IPS-20b (cell line): Measurements from ENCODE around the gene DAAM1.

ENCODE experiments used
- H3K27ac ChIP-seq: one replicate; pipeline ENCODE4 v1.5.1; 2013; ENCODE audit warnings: low read length
- H3K27me3 ChIP-seq: 2 replicates; pipeline ENCODE4 v1.6.1; 2013; ENCODE audit warnings: mild to moderate bottlenecking, low read length, inconsistent platforms; ENCODE audit not compliant: insufficient read depth
- H3K36me3 ChIP-seq: 2 replicates; pipeline ENCODE4 v1.6.1; 2013; ENCODE audit warnings: low read depth, mild to moderate bottlenecking, inconsistent platforms, low read length, moderate library complexity; ENCODE audit not compliant: insufficient read depth
- H3K4me1 ChIP-seq: 2 replicates; pipeline ENCODE4 v1.6.1; 2013; ENCODE audit warnings: mild to moderate bottlenecking, control low read depth, inconsistent platforms, low read length, moderate library complexity; ENCODE audit not compliant: insufficient read depth
- H3K4me3 ChIP-seq: 2 replicates; pipeline ENCODE4 v1.5.1; 2013; ENCODE audit warnings: mild to moderate bottlenecking, low read length, inconsistent platforms
- H3K9ac ChIP-seq: 2 replicates; pipeline ENCODE4 v1.6.1; 2013; ENCODE audit warnings: low read depth, mild to moderate bottlenecking, inconsistent platforms, low read length, moderate library complexity
- H3K9me3 ChIP-seq: 2 replicates; pipeline ENCODE4 v1.6.1; 2013; ENCODE audit warnings: mild to moderate bottlenecking, low read depth, low read length, inconsistent platforms; ENCODE audit not compliant: insufficient read depth

Gene DAAM1

GRCh38 chr14:59337141-59337611 is 148.7 kb downstream of the DAAM1 start:
- H3K4me1 ChIP-seq = peaks cover 27% of the 10 kb centered on the region
- H3K27me3 ChIP-seq = no peaks in the 10 kb centered on the region
- H3K27ac ChIP-seq = no peak overlapping the region
- no peak overlapping the region for H3K4me3 ChIP-seq
- no peaks in the 10 kb centered on the region for H3K9me3 ChIP-seq
- H3K9ac ChIP-seq = no peak overlapping the region
- peaks cover 6% of the 10 kb centered on the region for H3K36me3 ChIP-seq

GRCh38 chr14:59338761-59339160 is 150.3 kb downstream of the DAAM1 start:
- no peaks in the 10 kb centered on the region for H3K9me3 ChIP-seq
- no peak overlapping the region for H3K4me3 ChIP-seq
- no peak overlapping the region for H3K27ac ChIP-seq
- H3K4me1 ChIP-seq = peaks cover 40% of the 10 kb centered on the region
- no peak overlapping the region for H3K9ac ChIP-seq
- H3K36me3 ChIP-seq = peaks cover 1% of the 10 kb centered on the region; the same call in 1 of the 2 replicates
- H3K27me3 ChIP-seq = no peaks in the 10 kb centered on the region

- H3K27me3 ChIP-seq = no peaks in the 10 kb centered on the region
- H3K27ac ChIP-seq = no peak overlapping the region
- peaks cover 49% of the 10 kb centered on the region for H3K4me1 ChIP-seq
- no peaks in the 10 kb centered on the region for H3K36me3 ChIP-seq
- H3K4me3 ChIP-seq = no peak overlapping the region
- no peak overlapping the region for H3K9ac ChIP-seq
- H3K9me3 ChIP-seq = no peaks in the 10 kb centered on the region
Measured at GRCh38 chr14:59339524-59340330, 151.3 kb downstream of the DAAM1 start.

- no peak overlapping the region for H3K27ac ChIP-seq
- no peaks in the 10 kb centered on the region for H3K27me3 ChIP-seq
- H3K4me3 ChIP-seq = no peak overlapping the region
- H3K9ac ChIP-seq = no peak overlapping the region
- no peaks in the 10 kb centered on the region for H3K9me3 ChIP-seq
- H3K4me1 ChIP-seq = peaks cover 41% of the 10 kb centered on the region
- no peaks in the 10 kb centered on the region for H3K36me3 ChIP-seq
Measured at GRCh38 chr14:59341858-59342477, 153.5 kb downstream of the DAAM1 start.

- H3K4me1 ChIP-seq = peaks cover 41% of the 10 kb centered on the region
- H3K9me3 ChIP-seq = no peaks in the 10 kb centered on the region
- no peak overlapping the region for H3K4me3 ChIP-seq
- H3K36me3 ChIP-seq = peaks cover 4% of the 10 kb centered on the region; the same call in 1 of the 2 replicates
- H3K27ac ChIP-seq = no peak overlapping the region
- H3K27me3 ChIP-seq = no peaks in the 10 kb centered on the region
- H3K9ac ChIP-seq = no peak overlapping the region
Measured at GRCh38 chr14:59342516-59343484, 154.3 kb downstream of the DAAM1 start.

- peaks cover 34% of the 10 kb centered on the region for H3K4me1 ChIP-seq
- no peak overlapping the region for H3K4me3 ChIP-seq
- H3K36me3 ChIP-seq = peaks cover 12% of the 10 kb centered on the region; the same call in 1 of the 2 replicates
- no peak overlapping the region for H3K27ac ChIP-seq
- no peaks in the 10 kb centered on the region for H3K27me3 ChIP-seq
- no peaks in the 10 kb centered on the region for H3K9me3 ChIP-seq
- H3K9ac ChIP-seq = no peak overlapping the region
Measured at GRCh38 chr14:59343585-59343984, 155.1 kb downstream of the DAAM1 start.

- Histone ChIP-seq H3K9me3 (no peaks in the 10 kb centered on the region), H3K27me3 (no peaks in the 10 kb centered on the region), H3K27ac (no peak overlapping the region), H3K4me1 (peaks cover 34% of the 10 kb centered on the region), H3K4me3 (no peak overlapping the region), H3K36me3 (peaks cover 13% of the 10 kb centered on the region; the same call in 1 of the 2 replicates), H3K9ac (no peak overlapping the region)
Measured at GRCh38 chr14:59344016-59344415, 155.5 kb downstream of the DAAM1 start.

- Histone ChIP-seq H3K4me3 (no peak overlapping the region), H3K36me3 (peaks cover 13% of the 10 kb centered on the region; the same call in 1 of the 2 replicates), H3K4me1 (peaks cover 34% of the 10 kb centered on the region), H3K27me3 (no peaks in the 10 kb centered on the region), H3K9me3 (no peaks in the 10 kb centered on the region), H3K9ac (no peak overlapping the region), H3K27ac (no peak overlapping the region)
Measured at GRCh38 chr14:59344691-59345455, 156.4 kb downstream of the DAAM1 start.

GRCh38 chr14:59346329-59346728 is 157.9 kb downstream of the DAAM1 start:
- Histone ChIP-seq H3K36me3 (peaks cover 13% of the 10 kb centered on the region; the same call in 1 of the 2 replicates), H3K27me3 (no peaks in the 10 kb centered on the region), H3K27ac (no peak overlapping the region), H3K4me3 (no peak overlapping the region), H3K4me1 (peaks cover 29% of the 10 kb centered on the region), H3K9ac (no peak overlapping the region), H3K9me3 (no peaks in the 10 kb centered on the region)

- no peak overlapping the region for H3K27ac ChIP-seq
- H3K9me3 ChIP-seq = no peaks in the 10 kb centered on the region
- no peak overlapping the region for H3K4me3 ChIP-seq
- peaks cover 13% of the 10 kb centered on the region; the same call in 1 of the 2 replicates for H3K36me3 ChIP-seq
- no peaks in the 10 kb centered on the region for H3K27me3 ChIP-seq
- peaks cover 29% of the 10 kb centered on the region for H3K4me1 ChIP-seq
- no peak overlapping the region for H3K9ac ChIP-seq
Measured at GRCh38 chr14:59346796-59347510, 158.5 kb downstream of the DAAM1 start.
